Left ventricle myocardium inferior (tissue), 1 donor: Measurements from ENCODE around the gene AFF1. TPM values are rescaled to one million over a fixed set of nuclear protein-coding genes. Genes with fewer than 3 reads are reported as not detected.
"Not testable (repeated sequence)": the region's sequence is repeated elsewhere in the genome, so short reads cannot be mapped to it uniquely, and the experiment has no call there.

Source experiments
- DNase-seq: peaks from one replicate; pipeline ENCODE4 v3.0.0-alpha.2; 2020
- H3K27ac ChIP-seq: fragments of 200-600 bp; replicated peaks from 2 replicates; pipeline ENCODE4 v1.8.0; 2021
- H3K27me3 ChIP-seq: fragments of 200-600 bp; 2 replicates; pipeline ENCODE4 v1.8.0; 2021; ENCODE audit warnings: low read depth
- H3K36me3 ChIP-seq: fragments of 200-600 bp; 2 replicates; pipeline ENCODE4 v1.8.0; 2021
- H3K4me1 ChIP-seq: fragments of 200-600 bp; 2 replicates; pipeline ENCODE4 v1.8.0; 2021
- H3K4me3 ChIP-seq: fragments of 200-600 bp; 2 replicates; pipeline ENCODE4 v1.8.0; 2021; ENCODE audit warnings: mild to moderate bottlenecking, moderate library complexity
- H3K9me3 ChIP-seq: fragments of 200-600 bp; replicated peaks from 2 replicates; pipeline ENCODE4 v1.8.0; 2021
- intact Hi-C: fragments of 100-400 bp; cut with micrococcal nuclease; formaldehyde crosslinking; loops from one replicate; pipeline ENCODE4 v1.11.0; 2022
- total RNA-seq: library from RNA; stranded (reverse); fragmentation: NEBNext Ultra II Directional; extraction: Animal tissue kit (Norgen Biotek cat#: 25700); gene quantifications from one replicate; pipeline ENCODE4 v1.2.1, GENCODE V29; 2021
- TF ChIP-seq, protein P1 (sequence below): fragments of 200-600 bp; IDR thresholded peaks from 2 replicates; pipeline ENCODE4 v1.8.0; 2021; ENCODE audit warnings: antibody characterized with exemption, mild to moderate bottlenecking, borderline replicate concordance
- donor health status: DM: no; HTN: yes; CAD: no; lungs with severe emphysema.

The AFF1 gene
- total RNA-seq, 1 donor from 2014 or later = 67.9 TPM

DNA sequence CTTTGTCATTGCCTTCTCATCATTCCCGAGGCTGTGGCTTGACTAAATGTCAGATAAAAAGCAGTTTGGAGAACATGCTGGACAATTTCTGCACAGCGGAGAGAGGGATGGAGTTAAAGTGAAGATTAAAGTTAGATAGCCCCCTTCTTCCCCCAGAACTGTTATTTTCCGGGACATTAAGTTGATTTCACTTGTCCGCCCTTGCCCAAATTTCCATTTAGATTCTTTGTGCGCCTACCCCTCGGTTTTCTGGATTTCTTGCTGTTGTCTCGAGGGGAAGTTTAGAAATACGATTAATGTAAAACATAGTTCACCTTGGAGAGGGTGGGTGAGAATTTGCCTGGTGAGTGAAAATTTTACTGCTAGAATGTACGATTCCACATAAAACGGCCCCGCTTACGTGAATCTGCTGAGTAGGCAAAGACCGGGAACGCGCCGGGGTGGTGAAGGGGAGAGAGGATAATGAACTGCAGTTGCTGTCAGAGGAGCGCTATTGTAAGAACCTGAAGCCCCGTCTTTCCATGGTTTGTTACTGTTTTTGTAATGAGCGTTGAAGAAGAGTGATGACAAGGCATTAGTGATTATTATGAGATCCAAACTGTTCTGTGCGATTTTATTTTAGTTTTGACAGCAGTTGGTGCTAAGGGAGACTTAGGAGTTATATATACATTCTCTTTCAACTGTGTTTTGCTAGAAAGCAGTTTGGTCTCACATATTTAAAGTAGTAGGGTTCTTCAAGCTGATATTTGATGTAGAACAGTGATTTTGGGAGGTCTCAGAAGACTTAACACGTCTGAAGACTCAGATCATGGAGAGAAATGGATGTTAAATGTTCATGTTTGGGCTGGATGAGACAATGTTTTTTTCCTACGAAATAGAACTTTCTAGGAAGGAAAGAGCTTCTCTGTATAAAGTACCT, 73.0 kb downstream of the AFF1 start:
- TF ChIP-seq, protein P1, sequence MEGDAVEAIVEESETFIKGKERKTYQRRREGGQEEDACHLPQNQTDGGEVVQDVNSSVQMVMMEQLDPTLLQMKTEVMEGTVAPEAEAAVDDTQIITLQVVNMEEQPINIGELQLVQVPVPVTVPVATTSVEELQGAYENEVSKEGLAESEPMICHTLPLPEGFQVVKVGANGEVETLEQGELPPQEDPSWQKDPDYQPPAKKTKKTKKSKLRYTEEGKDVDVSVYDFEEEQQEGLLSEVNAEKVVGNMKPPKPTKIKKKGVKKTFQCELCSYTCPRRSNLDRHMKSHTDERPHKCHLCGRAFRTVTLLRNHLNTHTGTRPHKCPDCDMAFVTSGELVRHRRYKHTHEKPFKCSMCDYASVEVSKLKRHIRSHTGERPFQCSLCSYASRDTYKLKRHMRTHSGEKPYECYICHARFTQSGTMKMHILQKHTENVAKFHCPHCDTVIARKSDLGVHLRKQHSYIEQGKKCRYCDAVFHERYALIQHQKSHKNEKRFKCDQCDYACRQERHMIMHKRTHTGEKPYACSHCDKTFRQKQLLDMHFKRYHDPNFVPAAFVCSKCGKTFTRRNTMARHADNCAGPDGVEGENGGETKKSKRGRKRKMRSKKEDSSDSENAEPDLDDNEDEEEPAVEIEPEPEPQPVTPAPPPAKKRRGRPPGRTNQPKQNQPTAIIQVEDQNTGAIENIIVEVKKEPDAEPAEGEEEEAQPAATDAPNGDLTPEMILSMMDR = no peak
- DNase-seq = peak; percentile 73
- peaks cover 75% of the 10 kb centered on the region for H3K4me1 ChIP-seq

DNA sequence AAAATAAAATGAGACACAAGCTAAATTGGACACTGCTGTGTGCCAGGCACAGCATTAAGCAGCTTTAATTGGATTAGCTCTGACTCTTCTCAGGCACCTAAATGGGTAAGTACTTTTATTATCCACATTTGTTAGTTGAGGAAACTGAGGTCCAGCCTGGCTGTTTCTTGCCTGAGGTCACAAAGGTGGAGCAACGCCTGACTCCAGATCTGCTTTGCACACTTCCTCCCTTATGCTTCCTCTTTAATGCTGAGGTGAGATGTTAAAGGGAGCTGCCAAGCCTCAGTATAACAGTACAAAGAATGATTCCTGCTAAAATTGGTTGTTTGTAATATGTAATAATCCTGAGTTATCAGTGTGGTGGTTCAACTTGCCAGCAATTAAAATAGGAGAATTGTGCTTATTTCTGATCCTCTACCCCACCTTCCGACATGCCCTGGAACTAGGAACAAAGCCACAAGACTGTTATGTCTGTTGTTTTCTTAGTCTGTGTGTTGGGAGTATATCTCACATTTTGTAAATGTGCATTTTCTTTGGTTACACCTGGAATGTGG, 74.4 kb downstream of the AFF1 start:
- Histone ChIP-seq H3K27me3 (no peaks in the 10 kb centered on the region), H3K4me1 (peaks cover 89% of the 10 kb centered on the region), H3K27ac (peak overlapping the region; percentile 99), H3K36me3 (no peaks in the 10 kb centered on the region), H3K4me3 (peak overlapping the region; percentile 85), H3K9me3 (no peaks in the 10 kb centered on the region)
- TF ChIP-seq, protein P1 = no peak
- no peak for DNase-seq
- intact Hi-C loops = loop anchor here (10.0 kb wide), 1 partner anchor 86 kb away; no protein-coding TSS in a partner anchor

More for the DNA sequence above, 73.0 kb downstream of the AFF1 start:
- Histone ChIP-seq H3K27ac (peak overlapping the region; percentile 99), H3K9me3 (no peaks in the 10 kb centered on the region), H3K36me3 (no peaks in the 10 kb centered on the region), H3K4me3 (peak overlapping the region; percentile 85), H3K27me3 (no peaks in the 10 kb centered on the region)
- intact Hi-C loops = loop anchor here (10.0 kb wide), 1 partner anchor 87 kb away; no protein-coding TSS in a partner anchor

DNA sequence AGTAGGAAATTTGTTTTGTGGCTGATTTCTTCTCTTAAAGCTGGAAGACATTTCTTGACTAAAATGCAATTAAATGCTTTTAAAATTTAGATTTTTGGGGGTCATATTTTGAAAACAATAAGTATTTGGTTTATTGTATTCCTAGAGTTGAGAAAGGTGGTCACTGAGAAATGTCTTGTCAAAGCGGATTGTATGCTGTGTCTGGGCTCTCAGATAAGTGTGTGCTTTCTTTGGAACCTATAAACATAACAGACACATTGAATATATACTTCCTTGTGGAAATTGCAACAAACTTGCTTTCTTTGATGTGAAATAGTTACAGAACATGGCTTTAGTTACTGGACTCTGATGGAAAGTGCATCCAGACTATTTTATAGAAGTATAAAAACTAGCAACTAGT, 75.4 kb downstream of the AFF1 start:
- no peak for DNase-seq
- Histone ChIP-seq H3K27me3 (no peaks in the 10 kb centered on the region), H3K27ac (peak overlapping the region; percentile 99), H3K36me3 (no peaks in the 10 kb centered on the region), H3K9me3 (no peaks in the 10 kb centered on the region), H3K4me3 (peak overlapping the region; percentile 85), H3K4me1 (peaks cover 93% of the 10 kb centered on the region)
- intact Hi-C loops = no loop called here
- TF ChIP-seq, protein P1 = no peak

DNA sequence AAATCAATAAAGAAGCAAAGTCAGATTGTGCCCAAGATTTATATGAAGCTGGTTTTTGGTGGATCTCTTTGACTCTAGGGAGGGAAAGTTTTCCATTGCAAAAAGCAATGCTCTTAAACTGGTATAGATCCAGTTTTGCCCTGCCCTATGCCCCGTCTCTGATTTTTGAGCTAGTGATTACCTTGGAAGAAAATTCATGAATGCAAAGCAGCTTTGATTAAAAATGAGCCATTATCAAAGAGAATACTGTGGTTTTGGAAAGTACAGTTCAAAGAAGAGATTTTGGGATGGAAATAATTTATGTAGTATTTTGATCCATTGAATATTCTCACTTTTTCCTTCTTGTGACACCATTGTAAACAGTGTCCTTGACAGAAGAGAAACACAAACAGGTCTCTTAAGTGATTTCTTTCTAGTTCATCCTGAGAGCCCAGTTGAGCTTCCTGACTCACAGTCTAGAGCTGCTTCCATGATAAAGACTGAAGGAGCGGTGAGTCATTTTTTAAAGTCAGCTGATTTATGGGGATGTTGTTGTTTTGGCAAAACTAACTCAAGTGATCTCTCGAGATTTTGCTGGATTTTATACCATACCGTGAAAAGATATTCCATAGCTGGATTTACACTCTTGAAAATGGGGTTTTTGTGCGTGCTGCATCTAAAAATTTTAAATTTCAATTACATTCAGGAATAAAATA, 76.7 kb downstream of the AFF1 start:
- Histone ChIP-seq H3K27me3 (no peaks in the 10 kb centered on the region), H3K9me3 (no peaks in the 10 kb centered on the region), H3K4me1 (peaks cover 96% of the 10 kb centered on the region), H3K4me3 (peak overlapping the region; percentile 14), H3K36me3 (no peaks in the 10 kb centered on the region), H3K27ac (peak overlapping the region; percentile 99)
- intact Hi-C loops = no loop called here
- TF ChIP-seq, protein P1 = no peak
- DNase-seq = no peak

DNA sequence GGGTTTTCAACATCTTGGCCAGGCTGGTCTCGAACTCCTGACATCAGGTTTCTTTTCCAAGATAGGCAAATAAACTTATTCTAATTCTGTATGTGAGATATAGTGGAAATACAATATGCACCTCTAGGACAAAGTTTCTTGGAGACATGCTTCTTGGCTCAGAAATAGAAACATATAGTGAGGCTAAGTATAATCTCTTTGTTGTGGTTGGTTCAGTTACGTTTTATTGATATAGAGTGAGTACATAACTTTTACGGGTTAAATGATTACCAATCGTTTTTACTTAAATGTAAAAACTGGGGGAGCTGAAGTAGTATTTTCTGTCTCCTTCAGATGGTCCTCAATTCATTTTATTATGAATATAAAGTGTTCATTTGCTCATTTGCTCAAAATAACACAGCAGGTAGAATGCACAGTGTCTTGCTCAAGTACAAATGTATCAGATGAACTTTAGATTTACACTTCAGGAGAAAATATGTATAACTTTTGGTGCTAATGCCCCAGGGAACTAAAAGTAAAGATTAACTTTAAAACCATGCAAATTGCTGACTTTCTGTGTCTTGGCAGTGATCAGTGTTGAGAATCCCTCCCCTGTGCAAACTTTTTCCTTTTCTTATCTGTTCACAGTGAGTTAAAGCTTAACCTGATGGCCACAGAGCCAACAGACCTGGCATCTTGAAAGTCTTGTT, 77.6 kb downstream of the AFF1 start:
- H3K9me3 ChIP-seq = no peaks in the 10 kb centered on the region
- intact Hi-C loops = no loop called here

DNA sequence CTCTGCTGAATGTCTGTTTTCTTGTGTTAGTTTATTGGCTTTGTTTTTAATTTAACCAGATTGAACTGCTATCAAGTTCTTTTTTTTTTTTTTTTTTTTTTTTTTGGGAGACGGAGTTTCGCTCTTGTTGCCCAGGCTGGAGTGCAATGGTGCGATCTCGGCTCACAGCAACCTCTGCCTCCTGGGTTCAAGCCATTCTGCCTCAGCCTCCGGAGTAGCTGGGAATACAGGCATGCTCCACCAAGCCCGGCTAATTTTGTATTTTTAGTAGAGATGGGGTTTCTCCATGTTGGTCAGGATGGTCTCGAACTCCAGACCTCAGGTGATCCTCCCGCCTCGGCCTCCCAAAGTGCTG, 78.1 kb downstream of the AFF1 start:
- H3K9me3 ChIP-seq, H3K36me3 ChIP-seq, DNase-seq, H3K4me3 ChIP-seq, H3K27me3 ChIP-seq, intact Hi-C loops: not testable (repeated sequence)
- H3K27ac ChIP-seq = peak overlapping the region; percentile 99
- peaks cover 100% of the 10 kb centered on the region for H3K4me1 ChIP-seq

More for the DNA sequence above, 77.6 kb downstream of the AFF1 start:
- peaks cover 99% of the 10 kb centered on the region for H3K4me1 ChIP-seq
- no peak overlapping the region for H3K4me3 ChIP-seq
- peak overlapping the region; percentile 99 for H3K27ac ChIP-seq
- TF ChIP-seq, protein P1 = no peak
- DNase-seq = no peak
- H3K36me3 ChIP-seq = no peaks in the 10 kb centered on the region
- no peaks in the 10 kb centered on the region for H3K27me3 ChIP-seq
